NCI-H187 (cell line): ENCODE data around the gene FAP.

Experiments
- DNase-seq, 2 experiments: peaks; one replicate each; lab custom pipeline; 2025; lab: John Stamatoyannopoulos, UW

Gene FAP

GRCh38 chr2:162242586-162243280 lies 512 bp downstream of the FAP start:
- no peak for DNase-seq

GRCh38 chr2:162241571-162241970 lies 1.7 kb downstream of the FAP start:
- DNase-seq = no peak

- no peak for DNase-seq
Observed at GRCh38 chr2:162234620-162235462, 8.4 kb downstream of the FAP start.

- DNase-seq = no peak
Observed at GRCh38 chr2:162233197-162233596, 10.0 kb downstream of the FAP start.

- no peak for DNase-seq
Observed at GRCh38 chr2:162232671-162233070, 10.6 kb downstream of the FAP start.

- DNase-seq = no peak
Observed at GRCh38 chr2:162232027-162232426, 11.2 kb downstream of the FAP start.

GRCh38 chr2:162230761-162231160 lies 12.5 kb downstream of the FAP start:
- no peak for DNase-seq

GRCh38 chr2:162226836-162227235 lies 16.4 kb downstream of the FAP start:
- no peak for DNase-seq

- no peak for DNase-seq
Observed at GRCh38 chr2:162221064-162221463, 22.2 kb downstream of the FAP start.

GRCh38 chr2:162220368-162220767 lies 22.9 kb downstream of the FAP start:
- no peak for DNase-seq

GRCh38 chr2:162219426-162219825 lies 23.8 kb downstream of the FAP start:
- DNase-seq = no peak

- DNase-seq = no peak
Observed at GRCh38 chr2:162217598-162217997, 25.6 kb downstream of the FAP start.

- DNase-seq = no peak
Observed at GRCh38 chr2:162215162-162215561, 28.1 kb downstream of the FAP start.

- no peak for DNase-seq
Observed at GRCh38 chr2:162212366-162212765, 30.9 kb downstream of the FAP start.

GRCh38 chr2:162211732-162212131 lies 31.5 kb downstream of the FAP start:
- DNase-seq = no peak

- DNase-seq = no peak
Observed at GRCh38 chr2:162210385-162210784, 32.9 kb downstream of the FAP start.

GRCh38 chr2:162202203-162202602 lies 41.0 kb downstream of the FAP start:
- no peak for DNase-seq

GRCh38 chr2:162200636-162201035 lies 42.6 kb downstream of the FAP start:
- DNase-seq = no peak

- DNase-seq = no peak
Observed at GRCh38 chr2:162199913-162200312, 43.3 kb downstream of the FAP start.

GRCh38 chr2:162198239-162198638 lies 45.0 kb downstream of the FAP start:
- DNase-seq = no peak

GRCh38 chr2:162197069-162197825 lies 46.0 kb downstream of the FAP start:
- no peak for DNase-seq

- no peak for DNase-seq
Observed at GRCh38 chr2:162196638-162197037, 46.6 kb downstream of the FAP start.

- no peak for DNase-seq
Observed at GRCh38 chr2:162188451-162188850, 54.8 kb downstream of the FAP start.
